CD4-positive, alpha-beta T cell (primary cell): ENCODE results near the gene NIN. TPM values are rescaled to one million over a fixed set of nuclear protein-coding genes. Genes with fewer than 3 reads are reported as not detected.

Source experiments
- ATAC-seq: fragments of 200-7000 bp; cut with Tn5 transposase; one replicate; pipeline ENCODE4 v1.10.0; 2022; ENCODE audit warnings: mild to moderate bottlenecking; ENCODE audit not compliant: poor library complexity
- CTCF ChIA-PET: fragments of 350-600 bp; sonication (Branson Sonifier 250); formaldehyde crosslinking; loops from one replicate; lab custom pipeline; 2021; ENCODE audit warnings: antibody characterized with exemption, inconsistent platforms; lab: Charles Lee
- POLR2A ChIA-PET: fragments of 350-600 bp; sonication (Branson Sonifier 250); formaldehyde crosslinking; loops from one replicate; lab custom pipeline; 2021; ENCODE audit warnings: antibody characterized with exemption, inconsistent platforms; lab: Charles Lee
- DNase-seq, 14 experiments: peaks; one replicate each; pipeline ENCODE4 v3.0.0-alpha.2; 2013 to 2020; ENCODE audit warnings: mixed read lengths in 2 of 14
- H3K27ac ChIP-seq, 2 donors: one replicate each; pipeline versions ENCODE4 v1.5.1 to v1.7.0; 2013; ENCODE audit warnings: low read length in 2 of 2, low read depth in 1 of 2, mild to moderate bottlenecking in 1 of 2
- H3K27me3 ChIP-seq, 2 experiments: 1 replicate in 1 of 2; 2 replicates in 1 of 2; pipeline versions ENCODE4 v1.6.1 to v1.7.0; 2013; ENCODE audit warnings: low read length in 2 of 2, control low read depth in 1 of 2, mild to moderate bottlenecking in 1 of 2, moderate library complexity in 1 of 2; ENCODE audit not compliant: insufficient read depth in 2 of 2, control insufficient read depth in 1 of 2
- H3K36me3 ChIP-seq: one replicate; pipeline ENCODE4 v1.6.1; 2013; ENCODE audit warnings: low read length, control low read depth; ENCODE audit not compliant: insufficient read depth
- H3K4me1 ChIP-seq: one replicate; pipeline ENCODE4 v1.6.1; 2013; ENCODE audit warnings: low read length, control low read depth; ENCODE audit not compliant: insufficient read depth
- H3K4me3 ChIP-seq: one replicate; pipeline ENCODE4 v1.5.1; 2013; ENCODE audit warnings: mild to moderate bottlenecking, low read length, moderate library complexity
- H3K9me3 ChIP-seq, 2 experiments: 1 replicate in 1 of 2; 2 replicates in 1 of 2; pipeline versions ENCODE4 v1.6.1 to v1.7.0; 2013; ENCODE audit warnings: low read length in 2 of 2, mild to moderate bottlenecking in 2 of 2, control low read depth in 1 of 2, moderate library complexity in 1 of 2; ENCODE audit not compliant: control insufficient read depth in 1 of 2, insufficient read depth in 1 of 2
- H3K27ac Mint-ChIP-seq: one replicate; pipeline ENCODE4 v1.8.0; 2020; ENCODE audit warnings: mixed read lengths
- H3K27me3 Mint-ChIP-seq: one replicate; pipeline ENCODE4 v1.8.0; 2021; ENCODE audit warnings: mixed read lengths
- H3K36me3 Mint-ChIP-seq: one replicate; pipeline ENCODE4 v1.8.0; 2021; ENCODE audit warnings: low read depth, mixed read lengths
- H3K4me1 Mint-ChIP-seq: one replicate; pipeline ENCODE4 v1.8.0; 2021; ENCODE audit warnings: low read depth, mixed read lengths
- H3K4me3 Mint-ChIP-seq: one replicate; pipeline ENCODE4 v1.8.0; 2020; ENCODE audit warnings: mild to moderate bottlenecking, mixed read lengths
- H3K9me3 Mint-ChIP-seq: one replicate; pipeline ENCODE4 v1.8.0; 2020; ENCODE audit warnings: mixed read lengths
- CTCF ChIP-seq: fragments of 200-600 bp; IDR thresholded peaks from one replicate; pipeline ENCODE4 v1.8.0; 2022; ENCODE audit warnings: antibody characterized with exemption, mild to moderate bottlenecking
- intact Hi-C, 2 experiments: fragments of 100-400 bp; cut with DNase I in 1 of 2; cut with micrococcal nuclease in 1 of 2; formaldehyde crosslinking; loops; one replicate each; pipeline versions ENCODE4 v1.15.1 to v1.9.0; 2023 to 2025; cut with DNase I, micrococcal nuclease
- total RNA-seq, 174 experiments: library from RNA in 2 of 174; stranded (reverse) in 2 of 174; gene quantifications; one replicate each; pipeline ENCODE4 v1.2.3 and lab custom pipeline; 2021 to 2026

The NIN gene
- total RNA-seq, 2 experiments from 2014 or later, result 96.8 to 98.5 TPM

GRCh38 chr14:50794068-50794645 is 36.8 kb downstream of the NIN start:
- peaks cover 91% of the 10 kb centered on the region for H3K4me1 Mint-ChIP-seq
- no peaks in the 10 kb centered on the region for H3K9me3 ChIP-seq
- no peak overlapping the region for H3K4me3 ChIP-seq
- peak overlapping the region; percentile 59 for H3K4me3 Mint-ChIP-seq
- intact Hi-C loops, result loop anchor here in 1 of 2 experiments (5.0 kb wide), 1 partner anchor 38 kb away; the partner anchor contains the start of gene NIN
- CTCF ChIA-PET, result interaction anchor here (0.9 to 4.2 kb wide), 4 partner anchors 8 to 66 kb away, joined by 3 to 22 read pairs (median 4); no protein-coding TSS in a partner anchor
- H3K9me3 Mint-ChIP-seq, result no peaks in the 10 kb centered on the region
- no peaks in the 10 kb centered on the region for H3K27me3 ChIP-seq
- peaks cover 73% of the 10 kb centered on the region for H3K36me3 Mint-ChIP-seq
- peak overlapping the region; percentile 93 for H3K27ac Mint-ChIP-seq
- no peak for ATAC-seq
- H3K36me3 ChIP-seq, result peaks cover 39% of the 10 kb centered on the region
- no peak for TF ChIP-seq CTCF
- POLR2A ChIA-PET, result interaction anchor here (0.9 to 5.2 kb wide), 6 partner anchors 8 to 66 kb away, joined by 3 to 40 read pairs (median 7); partner anchors contain the start of gene NIN
- H3K4me1 ChIP-seq, result peaks cover 30% of the 10 kb centered on the region
- DNase-seq, result no peak
- no peaks in the 10 kb centered on the region for H3K27me3 Mint-ChIP-seq
- peak overlapping the region in 1 of 2 donors; percentile 26 for H3K27ac ChIP-seq

GRCh38 chr14:50792634-50793068 is 38.3 kb downstream of the NIN start:
- Histone ChIP-seq H3K27ac (peak overlapping the region; percentile 64 to 77), H3K36me3 (peaks cover 29% of the 10 kb centered on the region), H3K9me3 (no peaks in the 10 kb centered on the region), H3K4me3 (no peak overlapping the region), H3K4me1 (peaks cover 26% of the 10 kb centered on the region), H3K27me3 (no peaks in the 10 kb centered on the region)
- Mint-ChIP-seq H3K9me3 (no peaks in the 10 kb centered on the region), H3K27me3 (no peaks in the 10 kb centered on the region), H3K27ac (peak overlapping the region; percentile 93), H3K4me1 (peaks cover 87% of the 10 kb centered on the region), H3K4me3 (peak overlapping the region; percentile 77), H3K36me3 (peaks cover 62% of the 10 kb centered on the region)
- ChIA-PET POLR2A (interaction anchor here (0.6 to 5.2 kb wide), 17 partner anchors 8 to 1172 kb away, joined by 3 to 40 read pairs (median 3); partner anchors contain the start of genes MGAT2, NIN and RPL36AL), CTCF (interaction anchor here (2.8 to 4.2 kb wide), 2 partner anchors 15 to 68 kb away, joined by 14 to 22 read pairs; no protein-coding TSS in a partner anchor)
- no peak for DNase-seq
- intact Hi-C loops, result loop anchor here in 1 of 2 experiments (5.0 kb wide), 1 partner anchor 40 kb away; the partner anchor contains the start of gene NIN
- no peak for TF ChIP-seq CTCF
- no peak for ATAC-seq

- ChIA-PET CTCF (interaction anchor here (0.8 to 4.2 kb wide), 3 partner anchors 14 to 68 kb away, joined by 3 to 22 read pairs (median 14); no protein-coding TSS in a partner anchor), POLR2A (interaction anchor here (0.6 to 5.2 kb wide), 15 partner anchors 10 to 1171 kb away, joined by 3 to 40 read pairs (median 4); partner anchors contain the start of genes MGAT2, NIN and RPL36AL)
- Mint-ChIP-seq H3K27ac (peak overlapping the region; percentile 93), H3K4me3 (peak overlapping the region; percentile 77), H3K4me1 (peaks cover 87% of the 10 kb centered on the region), H3K9me3 (no peaks in the 10 kb centered on the region), H3K27me3 (no peaks in the 10 kb centered on the region), H3K36me3 (peaks cover 61% of the 10 kb centered on the region)
- DNase-seq (peak in 7 of 14 experiments; percentile 17 to 61 (median 38)), ATAC-seq (peak; percentile 68)
- no peak for TF ChIP-seq CTCF
- intact Hi-C loops, result loop anchor here in 1 of 2 experiments (5.0 kb wide), 1 partner anchor 40 kb away; the partner anchor contains the start of gene NIN
- Histone ChIP-seq H3K4me1 (peaks cover 26% of the 10 kb centered on the region), H3K4me3 (peak overlapping the region; percentile 41), H3K27ac (peak overlapping the region; percentile 64 to 77), H3K27me3 (no peaks in the 10 kb centered on the region), H3K9me3 (no peaks in the 10 kb centered on the region), H3K36me3 (peaks cover 25% of the 10 kb centered on the region)
Measured at GRCh38 chr14:50792051-50792477, 38.9 kb downstream of the NIN start.
